GM12892 (cell line): ENCODE data around the gene NTN1.

Experiments
- POLR2A ChIP-seq: IDR thresholded peaks from 2 replicates; pipeline ENCODE4 v1.6.1; 2011; ENCODE audit warnings: low read depth, low read length, control low read depth
- POLR2AphosphoS5 ChIP-seq: IDR thresholded peaks from 2 replicates; pipeline ENCODE4 v1.6.1; 2011; ENCODE audit warnings: low read depth, low read length, control low read depth

DNA sequence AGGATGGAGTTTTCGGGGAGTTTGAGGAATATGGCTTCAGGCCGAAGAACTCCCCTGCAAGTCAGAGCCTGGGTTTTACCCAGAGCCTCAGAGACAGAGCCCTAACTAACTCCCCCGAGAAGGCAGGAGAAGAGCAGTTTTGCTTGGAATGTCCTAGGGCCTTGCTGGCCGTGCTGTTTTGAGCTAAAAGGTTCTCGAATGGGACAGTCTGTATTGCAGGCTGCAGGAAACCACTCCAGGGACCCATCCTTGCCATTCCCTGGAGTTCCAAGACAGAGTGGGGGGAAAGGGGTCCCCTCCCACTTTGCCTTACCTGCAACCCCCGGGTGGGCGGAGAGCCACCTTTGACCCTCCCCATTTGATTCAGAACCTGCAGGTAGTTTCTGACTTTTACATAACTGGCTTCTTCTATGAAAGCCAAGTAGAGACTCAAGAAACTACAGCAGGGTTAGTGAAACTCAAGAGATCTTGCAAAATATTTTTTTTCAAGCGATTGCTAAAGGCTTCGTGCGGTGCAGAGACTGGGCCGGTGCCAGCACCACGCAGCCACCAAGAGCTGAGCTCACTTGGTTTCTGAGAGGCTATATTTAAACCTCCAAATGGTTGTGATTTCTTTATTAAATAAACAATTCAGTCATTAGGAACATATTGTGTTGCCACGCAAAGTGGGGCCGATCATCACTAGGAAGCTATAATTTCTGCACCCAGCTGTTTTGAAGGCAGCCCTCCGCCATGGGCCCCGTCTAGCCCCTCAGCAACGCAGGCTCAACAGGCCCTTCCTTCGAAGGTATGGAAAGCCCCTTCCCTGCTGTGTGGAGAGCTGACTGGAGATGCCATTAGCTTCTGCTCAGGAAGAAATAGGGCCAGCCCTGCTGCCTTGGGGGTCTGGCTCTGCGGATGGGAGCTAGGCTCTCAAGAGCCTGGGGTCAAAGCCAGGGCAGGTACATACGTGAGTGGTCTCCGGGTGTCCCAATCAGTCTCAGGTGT lies 223.0 kb downstream of the NTN1 start:
- TF ChIP-seq POLR2A = no peak
- no peak for TF ChIP-seq POLR2AphosphoS5
